Fibroblast of mammary gland (primary cell): ENCODE results near the gene PEAR1.

Experiments used
- DNase-seq: peaks from one replicate; pipeline ENCODE4 v3.0.0-alpha.2; 2010; ENCODE audit warnings: low read depth
- H3K4me3 ChIP-seq: 2 replicates; pipeline ENCODE4 v1.5.1; 2011; ENCODE audit warnings: low read depth, mild to moderate bottlenecking, low read length, moderate library complexity; ENCODE audit not compliant: control insufficient read depth
- TF ChIP-seq, protein P1 (sequence below): conservative IDR thresholded peaks from 2 replicates; pipeline ENCODE4 v1.5.1; 2011; ENCODE audit warnings: low read depth, low read length, inconsistent platforms; ENCODE audit not compliant: control insufficient read depth, insufficient read depth

PEAR1 gene

DNA sequence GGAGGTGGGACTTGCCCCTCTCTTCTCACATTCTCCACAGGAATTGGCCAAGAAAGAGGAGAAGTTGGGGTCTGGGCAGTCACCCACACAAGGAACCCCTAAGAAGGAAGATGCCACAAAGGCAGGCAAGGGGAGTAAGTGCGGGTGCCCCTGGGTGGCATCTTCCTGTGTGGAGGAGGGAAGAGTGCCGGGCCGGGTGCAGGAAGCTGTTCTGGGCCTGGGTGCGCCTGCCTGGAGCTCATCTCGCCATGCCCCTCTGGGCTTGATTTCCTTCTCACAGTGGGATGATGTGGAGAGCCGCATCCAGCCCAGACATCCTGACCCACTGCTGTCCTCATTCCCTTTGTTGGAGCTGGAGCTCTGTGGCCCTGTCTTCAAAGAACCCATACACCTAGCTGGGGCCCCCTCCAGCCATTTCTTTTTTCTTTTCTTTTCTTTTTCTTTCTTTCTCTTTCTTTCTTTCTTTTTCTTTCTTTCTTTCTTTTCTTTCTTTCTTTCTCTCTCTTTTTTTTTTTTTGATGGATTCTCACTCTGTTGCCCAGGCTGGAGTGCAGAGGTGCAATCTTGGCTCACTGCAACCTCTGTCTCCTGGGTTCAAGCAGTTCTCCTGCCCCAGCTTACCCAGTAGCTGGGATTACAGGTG is 36.2 kb downstream of the PEAR1 start:
- H3K4me3 ChIP-seq = no peak overlapping the region
- no peak for DNase-seq
- TF ChIP-seq, protein P1, sequence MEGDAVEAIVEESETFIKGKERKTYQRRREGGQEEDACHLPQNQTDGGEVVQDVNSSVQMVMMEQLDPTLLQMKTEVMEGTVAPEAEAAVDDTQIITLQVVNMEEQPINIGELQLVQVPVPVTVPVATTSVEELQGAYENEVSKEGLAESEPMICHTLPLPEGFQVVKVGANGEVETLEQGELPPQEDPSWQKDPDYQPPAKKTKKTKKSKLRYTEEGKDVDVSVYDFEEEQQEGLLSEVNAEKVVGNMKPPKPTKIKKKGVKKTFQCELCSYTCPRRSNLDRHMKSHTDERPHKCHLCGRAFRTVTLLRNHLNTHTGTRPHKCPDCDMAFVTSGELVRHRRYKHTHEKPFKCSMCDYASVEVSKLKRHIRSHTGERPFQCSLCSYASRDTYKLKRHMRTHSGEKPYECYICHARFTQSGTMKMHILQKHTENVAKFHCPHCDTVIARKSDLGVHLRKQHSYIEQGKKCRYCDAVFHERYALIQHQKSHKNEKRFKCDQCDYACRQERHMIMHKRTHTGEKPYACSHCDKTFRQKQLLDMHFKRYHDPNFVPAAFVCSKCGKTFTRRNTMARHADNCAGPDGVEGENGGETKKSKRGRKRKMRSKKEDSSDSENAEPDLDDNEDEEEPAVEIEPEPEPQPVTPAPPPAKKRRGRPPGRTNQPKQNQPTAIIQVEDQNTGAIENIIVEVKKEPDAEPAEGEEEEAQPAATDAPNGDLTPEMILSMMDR = no peak

DNA sequence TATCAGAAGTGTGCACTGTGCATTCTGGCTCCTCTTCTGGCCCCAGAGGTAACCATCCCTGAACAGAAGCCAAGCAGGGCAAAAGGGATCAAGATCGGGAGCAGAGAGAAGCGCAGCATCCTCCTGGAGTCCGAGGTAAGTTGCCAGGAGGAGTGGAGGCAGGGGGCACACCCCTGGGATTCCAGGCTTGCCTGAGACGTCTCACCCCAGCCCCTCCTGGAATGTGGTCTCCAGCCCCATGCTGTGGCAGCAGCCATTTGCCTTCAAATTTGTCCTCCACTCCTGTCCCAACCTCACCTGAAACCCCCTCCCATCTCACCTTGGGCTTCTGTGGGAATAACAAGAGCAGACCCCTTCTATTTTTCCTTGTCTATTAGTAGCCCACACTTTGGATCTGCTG is 37.0 kb downstream of the PEAR1 start:
- DNase-seq = no peak
- H3K4me3 ChIP-seq = no peak overlapping the region
- TF ChIP-seq, protein P1 = no peak

DNA sequence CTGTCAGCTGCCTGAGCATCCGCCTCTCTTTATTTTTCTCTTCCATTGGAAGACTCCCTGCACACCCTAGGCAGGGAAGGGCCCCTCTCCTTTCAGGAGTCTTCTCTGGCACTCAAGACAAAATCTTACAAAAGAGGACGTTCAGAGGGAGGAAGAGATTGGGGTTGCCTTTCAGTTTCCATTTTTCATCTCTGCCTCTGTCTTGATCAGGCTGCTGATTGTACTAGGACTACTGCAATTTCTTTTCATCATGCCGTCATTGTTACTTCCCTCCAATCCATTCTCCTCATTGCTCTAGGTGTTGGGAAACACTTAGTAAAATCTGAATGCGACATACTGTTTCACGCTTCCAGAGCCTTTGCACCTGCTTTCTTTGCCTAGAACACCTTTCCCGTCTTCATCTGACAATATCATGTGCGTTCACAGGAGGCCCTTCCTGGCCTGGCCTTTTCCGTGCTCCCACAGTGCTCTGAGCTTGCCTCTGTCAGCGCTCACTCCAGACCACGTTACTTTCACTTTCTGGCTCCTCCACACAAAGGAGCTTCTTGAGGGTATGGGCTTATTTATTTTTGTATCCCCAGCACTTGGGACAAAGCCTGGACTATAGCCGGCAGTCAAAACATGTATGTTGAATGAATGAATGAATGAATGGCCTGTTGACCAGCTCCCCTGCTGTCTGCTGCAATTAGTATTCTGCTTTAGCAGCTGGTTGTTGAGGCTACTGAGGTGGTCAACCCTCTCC is 37.9 kb downstream of the PEAR1 start:
- DNase-seq = peak; percentile 42
- H3K4me3 ChIP-seq = no peak overlapping the region

GRCh38 chr1:156931974-156932710 is 38.6 kb downstream of the PEAR1 start:
- H3K4me3 ChIP-seq = no peak overlapping the region
- TF ChIP-seq, protein P1 = no peak
- no peak for DNase-seq

More for the DNA sequence above, 37.9 kb downstream of the PEAR1 start:
- TF ChIP-seq, protein P1 = no peak

DNA sequence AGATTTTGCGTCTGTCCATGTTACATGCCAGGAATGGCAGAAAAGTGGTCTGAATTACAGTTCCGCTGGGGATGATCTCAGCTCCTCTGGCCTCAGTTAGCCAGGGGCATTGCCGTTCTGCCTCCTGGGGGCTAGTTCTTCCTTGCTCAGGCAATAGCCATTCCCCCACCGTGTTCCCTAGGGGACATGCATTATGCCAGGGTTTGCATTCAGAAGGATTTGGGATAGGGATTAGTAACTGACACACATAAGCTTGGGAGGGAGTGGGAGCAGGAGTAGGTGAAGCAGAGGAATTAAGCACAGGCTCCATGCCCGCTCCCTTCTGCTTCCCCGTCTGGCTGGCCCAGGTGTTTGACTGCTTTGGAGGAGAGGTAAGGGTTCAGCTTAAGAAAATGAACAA is 39.6 kb downstream of the PEAR1 start:
- no peak overlapping the region for H3K4me3 ChIP-seq
- TF ChIP-seq, protein P1 = no peak
- DNase-seq = no peak

DNA sequence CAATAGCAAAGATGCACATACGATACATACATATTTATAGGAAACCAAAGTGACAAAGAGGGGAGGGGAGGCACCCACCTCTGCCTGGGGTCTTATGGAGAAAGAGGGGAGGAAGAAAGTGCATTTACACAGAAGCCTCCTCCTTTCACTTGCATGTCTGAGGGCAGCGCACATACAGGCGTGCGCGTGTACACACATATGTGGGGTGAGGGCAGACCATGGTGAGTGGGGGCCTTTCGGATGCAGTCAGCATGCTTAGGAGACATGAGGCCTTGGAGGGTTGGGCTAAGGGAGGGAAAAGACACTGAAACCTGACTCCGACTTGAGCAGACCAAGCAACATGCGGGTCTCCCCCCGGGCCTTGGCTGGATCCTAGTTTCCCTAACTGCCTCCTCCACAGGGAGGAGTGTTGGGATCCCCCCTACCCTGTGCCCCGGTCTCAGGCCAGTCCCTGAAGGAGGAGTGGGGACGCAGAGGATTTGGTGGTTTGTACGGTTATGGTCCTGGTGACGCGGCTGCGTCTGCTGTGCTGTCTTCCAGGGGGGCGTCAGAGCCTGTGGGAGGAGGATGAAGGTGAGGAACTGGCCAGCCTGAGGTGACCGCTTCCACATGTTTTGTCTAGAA is 42.1 kb downstream of the PEAR1 start:
- TF ChIP-seq, protein P1 = no peak
- DNase-seq = no peak
- no peak overlapping the region for H3K4me3 ChIP-seq
